ENCODE results near the gene BMPR1B.

- no peak for TF ChIP-seq POLR2AphosphoS5 (IDR thresholded peaks at IDR 0.05)
- TF ChIP-seq EP300 (IDR thresholded peaks at IDR 0.05) = no peak
These were observed 326.8 kb downstream of the BMPR1B start for GRCh38 chr4:95084584-95084983.
